ENCODE data around the gene UNC119B.

UNC119B gene

DNA sequence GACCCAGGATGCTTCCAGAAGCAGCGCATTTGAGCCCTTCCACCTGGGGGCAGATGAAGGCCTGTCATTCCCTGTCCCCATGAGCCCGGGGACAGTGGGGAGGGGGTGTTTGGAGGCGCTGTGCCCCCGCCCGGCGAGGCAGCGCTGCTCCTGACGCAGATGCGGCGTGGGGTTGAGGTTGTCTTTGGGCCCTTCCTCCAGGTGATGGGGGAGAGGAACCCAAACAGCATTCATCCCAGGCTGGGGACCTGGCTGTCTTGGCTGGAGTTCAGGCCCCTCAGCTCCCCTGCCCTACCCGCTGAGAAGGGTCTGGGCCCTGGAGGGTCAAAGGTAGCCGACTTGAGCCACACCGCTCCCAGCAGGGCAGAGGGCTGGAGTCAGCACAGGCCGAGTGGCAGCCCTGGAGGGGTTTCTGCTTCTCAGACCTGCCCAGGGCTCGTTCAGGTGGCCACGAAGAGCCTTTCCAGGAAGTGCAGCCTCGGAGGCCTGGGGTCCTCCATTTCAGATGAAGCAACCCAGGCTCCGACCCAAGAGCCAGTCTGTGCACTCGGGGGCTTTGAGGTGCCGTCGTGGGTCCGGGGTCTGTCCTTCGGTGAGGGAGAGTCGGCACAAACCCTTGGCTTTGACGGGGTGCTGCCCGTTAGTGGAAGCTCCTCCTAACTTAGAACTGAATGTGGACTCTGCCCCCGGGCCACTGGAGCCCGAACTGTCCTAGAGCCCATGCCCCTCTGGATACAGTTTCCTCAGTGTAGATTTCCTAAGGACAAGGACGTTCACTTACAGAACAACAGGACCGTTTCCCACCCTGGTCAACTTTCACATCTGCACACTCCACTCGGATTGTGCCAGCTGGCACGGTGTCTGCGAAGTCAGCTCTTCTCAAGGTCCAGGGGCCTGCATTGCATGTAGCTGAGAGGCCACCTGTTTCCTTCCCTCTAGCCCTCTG lies 31.5 kb downstream of the UNC119B start:
- no peak for DNase-seq

DNA sequence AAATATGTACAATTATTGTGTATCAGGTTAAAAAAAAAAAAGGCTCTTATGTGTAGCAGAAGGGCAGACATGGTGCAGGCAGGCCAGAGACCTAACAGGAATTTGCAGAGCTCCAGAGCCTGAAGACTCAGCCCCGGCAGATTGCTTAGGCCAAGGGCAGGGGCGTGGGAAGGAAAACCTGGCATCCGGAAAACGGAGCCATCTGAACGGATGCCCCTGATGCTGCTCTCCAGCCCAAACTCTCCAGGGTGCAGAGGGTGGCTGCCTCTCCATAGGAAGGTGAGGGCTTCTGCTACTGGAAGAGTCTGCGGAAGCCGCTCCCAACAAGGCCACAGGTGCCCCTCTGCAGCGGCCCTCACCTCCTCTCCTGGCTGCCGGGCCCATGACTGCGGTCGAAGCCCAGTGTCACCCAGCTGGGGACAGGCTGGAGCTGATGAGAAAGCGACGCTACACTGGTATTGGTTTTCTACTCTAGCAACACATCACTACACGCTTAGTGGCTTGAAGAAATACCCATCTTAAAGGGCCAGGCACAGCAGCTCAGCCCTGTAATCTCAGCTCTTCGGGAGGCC lies 34.8 kb downstream of the UNC119B start:
- DNase-seq = no peak

DNA sequence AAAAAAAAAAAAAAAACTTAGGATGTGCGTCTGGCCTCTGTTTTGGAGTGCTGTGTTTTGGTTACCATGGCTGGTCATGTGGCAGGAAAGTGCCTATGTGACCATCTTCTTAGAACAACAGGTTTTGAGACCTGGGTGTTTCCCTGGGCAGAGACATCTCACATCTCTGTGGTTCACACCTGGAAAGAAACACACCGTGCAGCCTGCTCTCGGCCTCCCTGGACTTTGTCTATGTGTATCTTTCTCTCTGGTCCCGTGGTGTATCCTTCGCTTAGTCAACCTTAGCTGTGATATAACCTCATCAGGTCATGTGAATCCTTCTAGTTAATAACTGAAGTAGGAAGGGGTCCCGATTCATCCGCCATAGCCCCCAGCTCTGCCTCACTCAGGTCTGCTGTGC lies 38.0 kb downstream of the UNC119B start:
- no peak for DNase-seq

DNA sequence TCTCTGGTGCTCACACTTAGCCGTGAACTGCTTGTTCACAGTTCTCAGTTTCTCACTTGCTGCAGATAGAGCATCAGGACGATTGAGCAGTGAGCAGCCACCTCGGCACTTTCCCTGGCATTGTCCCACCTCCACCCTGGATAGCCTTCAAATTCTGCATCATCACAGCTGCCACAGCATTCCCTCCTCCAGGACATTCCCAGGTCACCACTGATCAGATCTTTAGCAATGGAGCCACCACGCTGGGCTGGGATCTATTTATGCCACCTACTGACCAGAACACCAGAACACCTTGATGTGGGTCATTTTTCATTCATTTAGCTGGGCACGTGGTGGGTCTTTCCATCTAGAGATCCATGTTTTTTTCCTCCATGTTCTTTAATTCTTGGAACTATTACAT lies 39.0 kb downstream of the UNC119B start:
- no peak for DNase-seq

DNA sequence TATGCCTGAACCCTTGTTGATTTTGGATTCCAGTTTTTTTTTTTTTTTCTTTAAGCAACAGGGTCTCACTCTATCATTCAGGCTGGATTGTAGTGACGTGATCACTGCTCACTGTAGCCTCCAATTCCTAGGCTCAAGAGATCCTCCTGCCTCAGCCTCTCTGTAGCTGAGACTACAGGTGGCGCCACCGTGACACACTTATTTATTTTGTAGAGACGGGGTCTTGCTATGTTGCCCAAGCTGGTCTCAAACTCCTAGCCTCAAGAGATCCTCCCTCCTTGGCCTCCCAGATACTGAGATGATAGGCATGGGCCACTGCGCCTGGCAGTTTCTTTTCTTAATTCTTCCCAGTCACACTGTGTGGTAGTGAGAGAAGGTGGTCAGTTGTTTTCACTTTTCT lies 40.5 kb downstream of the UNC119B start:
- DNase-seq = no peak

DNA sequence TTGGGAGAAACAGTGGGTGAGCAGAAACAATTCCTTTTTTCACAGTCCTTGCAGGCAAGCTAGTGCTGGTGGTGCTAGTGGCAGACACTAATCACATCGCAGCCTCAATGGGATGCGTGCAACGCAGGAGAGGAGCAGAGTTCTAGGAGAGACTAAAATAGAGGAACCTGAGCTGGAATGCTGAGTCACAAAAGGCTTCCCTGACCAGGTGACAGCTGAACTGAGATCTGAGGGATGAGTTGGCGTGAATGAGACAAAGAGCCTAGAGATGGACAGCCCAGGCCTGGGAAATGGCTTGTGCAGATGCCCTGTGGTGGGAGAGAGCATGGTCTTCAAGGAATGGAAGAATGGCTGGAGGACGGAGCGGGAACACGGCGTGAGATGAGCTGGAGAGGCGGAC lies 41.1 kb downstream of the UNC119B start:
- DNase-seq = no peak

DNA sequence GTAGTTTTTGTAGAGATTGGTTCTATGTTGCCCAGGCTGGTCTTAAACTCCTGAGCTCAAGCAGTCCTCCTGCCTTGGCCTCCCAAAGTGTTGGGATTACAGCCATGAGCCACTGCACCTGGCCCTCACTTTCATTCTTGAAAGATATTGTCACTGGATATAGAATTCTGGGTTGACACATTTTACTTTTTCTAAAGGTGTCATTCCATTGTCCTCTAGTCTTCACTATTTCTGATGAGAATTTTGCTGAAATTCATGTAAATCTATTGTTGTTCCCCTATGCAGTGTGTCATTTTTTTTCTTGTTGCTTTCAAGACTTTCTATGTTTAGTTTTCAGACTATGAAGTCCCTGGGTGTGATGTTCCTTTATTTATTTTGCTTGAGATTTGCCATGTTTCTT lies 44.5 kb downstream of the UNC119B start:
- no peak for DNase-seq

DNA sequence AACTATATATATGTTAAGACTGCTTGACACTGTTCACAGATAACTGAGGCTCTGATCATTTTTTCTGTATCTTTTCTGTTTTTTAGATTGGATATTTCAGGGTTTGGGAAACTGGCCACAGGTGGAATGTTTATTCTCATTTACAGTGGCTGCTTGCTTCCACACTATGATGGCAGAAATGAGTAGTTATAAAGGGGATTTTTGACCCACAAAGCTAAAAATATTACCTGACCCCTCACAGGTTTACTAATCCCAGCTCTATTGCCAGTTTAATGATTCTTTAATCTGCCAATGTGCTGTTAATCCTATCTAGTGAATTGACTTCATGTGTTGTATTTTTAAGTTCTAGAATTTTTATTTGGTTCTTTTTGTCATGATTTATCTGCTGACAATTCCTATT lies 45.0 kb downstream of the UNC119B start:
- DNase-seq = no peak

DNA sequence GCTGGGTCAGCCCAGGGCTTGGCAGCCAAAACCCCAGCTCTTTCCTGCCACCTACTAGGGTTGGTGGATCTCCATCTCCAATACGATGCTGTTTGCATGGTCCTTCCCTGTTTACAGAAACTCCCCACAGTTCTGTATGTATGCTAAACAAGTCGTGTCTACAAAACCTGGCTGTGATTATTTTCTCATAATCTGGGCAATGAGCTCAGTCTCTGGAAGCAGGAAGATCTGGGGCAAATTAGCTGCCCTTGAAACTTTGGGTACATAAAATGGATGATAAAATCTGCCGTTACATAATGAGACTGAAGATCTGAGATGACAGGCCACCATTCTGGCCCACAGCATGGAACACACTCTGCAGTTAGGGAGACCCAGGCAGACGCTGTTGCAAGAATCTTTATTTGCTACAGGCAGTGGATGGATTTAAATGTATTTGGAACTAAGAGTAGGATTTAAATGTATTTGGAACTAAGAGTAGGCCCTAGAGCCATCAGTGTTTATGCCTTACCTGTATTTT lies 47.0 kb downstream of the UNC119B start:
- no peak for DNase-seq

DNA sequence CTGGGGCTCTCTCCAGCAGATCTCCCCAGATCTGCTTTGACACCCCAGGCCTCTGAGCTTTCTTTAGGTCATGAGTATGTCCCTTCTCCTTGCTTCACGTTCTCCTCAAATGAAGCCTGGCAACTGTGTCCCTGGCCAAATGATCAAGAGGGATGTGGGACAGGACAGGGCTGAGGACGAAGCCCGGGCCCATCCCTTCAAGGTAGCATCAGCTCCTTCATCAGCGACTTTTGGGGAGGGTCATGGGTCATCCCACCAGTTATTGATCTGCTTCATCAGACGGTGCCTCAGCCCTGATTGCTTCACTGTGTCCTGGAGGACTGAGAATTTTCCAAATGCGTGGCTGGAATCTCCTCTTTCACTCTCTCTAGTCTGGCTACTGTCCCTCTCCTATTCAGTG lies 47.7 kb downstream of the UNC119B start:
- no peak for DNase-seq

DNA sequence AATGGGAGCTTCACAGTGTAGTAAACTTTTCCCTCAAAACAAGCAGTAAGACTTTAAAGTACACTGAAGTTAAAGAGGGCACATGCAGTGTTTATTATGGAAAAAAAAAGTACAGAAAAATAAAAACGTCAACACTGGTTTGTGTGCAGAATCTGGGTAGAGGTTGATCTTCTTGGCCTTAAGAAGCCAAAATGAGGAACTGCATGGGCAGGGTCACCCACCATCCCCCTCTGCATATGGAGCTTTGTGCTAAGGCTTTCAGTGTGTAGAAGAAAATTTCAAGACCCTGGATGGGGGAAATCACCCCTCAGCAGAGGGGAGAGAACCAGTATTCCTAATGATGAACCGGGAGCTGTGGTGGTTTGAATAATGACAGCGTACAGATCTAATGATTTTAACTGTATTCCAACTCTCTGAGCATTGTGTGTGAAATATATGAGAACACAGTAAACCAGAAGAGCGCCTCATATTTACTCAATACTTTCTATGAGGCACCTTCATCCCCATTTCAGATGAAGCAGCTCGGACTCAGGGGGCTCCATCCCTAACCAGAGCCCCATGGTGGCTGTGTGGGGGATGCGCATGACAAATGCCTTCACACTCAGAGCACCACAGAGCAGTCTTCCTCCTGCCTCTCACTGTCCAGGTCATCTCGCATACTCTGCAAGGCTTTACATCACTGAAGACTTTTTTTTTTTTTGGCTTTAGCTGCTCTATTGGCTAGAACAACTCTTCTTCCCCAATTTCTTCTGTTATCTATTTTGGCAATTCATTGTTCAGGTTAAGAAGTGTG lies 48.7 kb downstream of the UNC119B start:
- DNase-seq = no peak

DNA sequence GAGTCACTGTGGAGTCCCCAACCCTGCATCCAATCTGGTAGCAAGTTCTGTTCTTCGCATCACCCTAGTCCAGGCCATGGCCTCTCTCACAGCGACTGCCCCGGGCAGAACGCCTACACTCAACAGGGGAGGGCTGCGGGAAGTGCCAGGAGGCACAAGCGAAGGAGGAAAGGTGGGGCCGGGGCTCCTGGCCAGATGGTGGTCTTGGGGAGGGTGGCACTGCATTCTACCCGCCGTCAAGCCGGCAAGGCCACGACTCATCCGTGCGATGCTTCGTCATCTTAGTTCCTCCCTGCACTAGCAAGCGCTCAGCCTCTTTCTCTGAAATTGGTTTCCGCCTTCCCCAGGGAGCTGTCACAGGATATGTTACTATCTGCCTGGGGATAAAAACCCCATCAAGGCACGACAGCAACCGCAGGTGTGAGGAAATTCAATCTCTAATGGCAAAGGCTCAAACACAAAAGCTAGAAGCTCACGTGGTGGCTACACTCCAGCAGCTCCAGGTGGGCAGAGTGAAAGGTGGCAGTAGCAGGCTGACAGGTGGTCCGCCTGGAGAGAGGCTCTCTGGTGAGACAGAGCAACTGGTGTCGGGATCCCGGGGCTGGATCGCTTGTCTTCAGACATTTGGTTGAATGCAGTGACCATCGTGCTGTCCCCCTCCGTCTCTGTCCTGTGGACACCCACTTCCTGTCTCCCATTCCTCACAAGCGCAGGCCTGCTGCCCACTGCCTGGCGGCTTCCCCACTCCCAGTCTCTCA lies 49.5 kb downstream of the UNC119B start:
- DNase-seq = peak; percentile 80

DNA sequence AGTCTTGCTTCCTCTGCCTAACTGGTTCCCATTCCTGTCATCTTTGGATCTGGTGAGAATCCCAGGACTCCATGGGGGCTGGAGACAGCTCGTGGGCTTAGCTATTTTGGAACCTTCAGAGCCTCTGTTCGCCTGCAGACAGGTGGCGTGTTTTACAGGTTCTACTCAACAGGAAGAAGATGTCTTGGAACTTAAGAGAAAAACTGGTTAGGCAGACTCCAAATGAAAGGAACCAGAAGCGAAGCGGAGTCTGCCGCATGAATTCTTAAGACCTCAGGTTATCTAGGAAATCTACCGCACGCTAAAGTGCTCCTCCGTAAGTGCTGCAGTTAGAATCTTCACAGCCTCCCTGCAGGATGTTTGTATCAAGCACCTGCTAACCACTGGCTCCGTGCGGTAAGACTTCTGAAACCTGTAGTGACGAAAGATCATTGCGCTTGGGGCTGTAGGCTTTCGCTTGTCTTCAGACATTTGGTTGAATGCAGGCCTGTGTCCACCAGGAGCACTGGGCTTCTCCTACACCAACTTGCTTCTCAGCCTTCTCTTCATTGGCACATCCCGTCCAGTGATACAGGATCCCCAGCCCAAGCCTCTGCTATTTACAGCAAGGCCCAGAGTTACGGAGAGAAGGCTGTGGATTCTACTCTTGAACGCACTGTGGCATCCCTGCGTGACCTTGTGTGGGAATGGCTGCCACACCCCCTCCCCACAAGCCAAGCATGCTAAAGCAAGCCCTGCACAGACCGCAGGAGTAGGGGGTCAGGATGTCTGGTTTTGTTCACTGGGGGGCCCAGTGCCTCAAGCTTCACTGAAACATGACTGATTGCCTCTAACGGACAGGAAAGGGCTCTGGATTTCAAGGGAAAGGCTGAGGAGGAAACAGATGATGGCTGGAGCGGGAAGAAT lies 50.3 kb downstream of the UNC119B start:
- DNase-seq = no peak

DNA sequence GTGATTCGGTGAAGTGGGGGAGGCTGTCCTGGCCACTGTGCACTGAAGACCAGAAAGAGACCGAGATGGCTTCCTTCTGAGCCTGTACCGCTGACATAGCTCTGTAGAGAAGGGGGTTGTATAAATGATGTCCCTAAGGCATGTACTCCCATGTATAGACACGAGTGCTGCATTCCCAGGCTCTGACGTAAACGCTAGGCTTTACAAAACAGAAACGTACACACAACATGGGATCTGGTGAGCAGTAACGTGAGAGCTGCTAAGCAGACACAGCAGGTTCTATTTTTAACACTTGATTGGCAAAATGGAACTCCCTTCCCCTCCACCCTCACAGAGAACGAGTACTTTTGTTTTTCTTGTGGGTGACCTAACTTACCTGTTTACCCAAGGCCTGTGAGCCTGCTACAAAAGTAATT lies 51.3 kb downstream of the UNC119B start:
- DNase-seq = no peak

DNA sequence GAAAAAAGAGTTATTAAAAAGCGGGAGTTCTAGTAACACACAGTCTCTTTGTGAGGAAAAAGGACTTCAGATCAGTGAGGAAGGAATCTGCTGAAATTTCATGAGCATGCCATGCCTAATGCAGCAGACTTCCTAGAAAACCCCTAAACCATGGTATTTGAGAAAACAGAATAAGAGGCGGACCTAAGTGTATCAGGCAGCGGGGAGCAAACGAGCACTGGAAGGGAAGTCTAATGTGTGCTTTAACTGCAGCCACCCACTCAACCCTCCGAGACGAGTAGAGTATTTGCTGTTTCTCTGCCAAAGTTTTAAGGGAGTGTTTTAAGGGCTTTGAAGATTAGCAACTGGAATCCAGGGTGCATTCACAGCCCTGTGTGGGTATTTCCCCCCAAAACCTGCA lies 51.8 kb downstream of the UNC119B start:
- DNase-seq = no peak

DNA sequence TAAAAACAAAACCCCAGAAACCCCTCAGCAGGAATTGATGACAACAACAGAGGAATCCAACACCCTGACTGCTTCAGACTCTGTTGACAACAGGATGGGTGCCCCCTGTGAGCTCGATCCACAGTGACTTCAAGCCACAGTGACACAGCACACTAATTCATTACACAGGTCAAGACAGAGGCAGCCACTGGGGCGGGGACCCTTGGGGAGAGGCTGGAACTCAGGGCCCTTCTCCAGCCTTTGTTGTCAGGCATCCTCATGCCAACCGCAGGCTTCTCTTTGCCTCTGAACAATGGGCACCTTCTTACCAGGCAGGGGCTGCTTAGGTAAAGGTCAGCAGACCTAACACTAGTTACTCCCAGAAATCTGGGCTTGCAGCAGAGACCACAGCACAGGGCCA lies 53.0 kb downstream of the UNC119B start:
- DNase-seq = no peak

DNA sequence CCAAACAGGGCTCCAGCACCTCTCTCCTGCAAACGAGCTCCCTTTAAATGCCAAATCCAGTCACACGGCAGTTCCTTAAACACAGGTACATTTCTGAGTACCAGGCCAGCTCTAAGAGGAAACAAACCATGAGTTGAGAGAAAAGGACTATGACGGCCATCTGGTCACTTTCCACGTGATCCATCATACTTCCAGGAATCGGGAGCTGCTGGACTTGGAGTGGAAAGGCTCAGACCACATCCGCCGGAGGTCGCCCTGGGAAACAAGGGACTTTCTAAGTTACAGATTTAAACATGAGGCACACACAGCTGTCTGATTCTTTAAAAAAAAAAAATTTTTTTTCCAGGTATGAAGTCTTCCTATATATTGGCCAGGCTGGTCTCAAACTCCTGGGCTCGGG lies 54.6 kb downstream of the UNC119B start:
- DNase-seq = no peak

DNA sequence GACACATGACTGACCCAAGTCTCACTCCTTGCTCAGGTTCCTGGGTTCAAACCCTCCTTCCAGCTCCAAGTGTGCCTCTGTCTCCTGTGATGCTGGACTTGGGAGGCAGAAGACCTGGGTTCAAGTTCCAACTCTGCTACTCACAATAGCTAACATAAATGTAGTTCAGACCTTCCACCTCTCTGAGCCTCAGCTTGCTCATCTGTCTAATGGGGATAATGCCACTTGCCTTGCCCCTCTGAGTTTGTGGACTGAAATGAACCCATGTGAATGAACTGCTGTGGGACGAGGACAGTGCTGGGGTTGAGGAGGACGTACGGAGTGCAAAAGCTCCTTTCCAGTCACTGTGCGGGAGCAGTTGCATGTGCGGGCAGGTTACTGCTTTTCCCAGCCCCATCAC lies 56.3 kb downstream of the UNC119B start:
- no peak for DNase-seq

DNA sequence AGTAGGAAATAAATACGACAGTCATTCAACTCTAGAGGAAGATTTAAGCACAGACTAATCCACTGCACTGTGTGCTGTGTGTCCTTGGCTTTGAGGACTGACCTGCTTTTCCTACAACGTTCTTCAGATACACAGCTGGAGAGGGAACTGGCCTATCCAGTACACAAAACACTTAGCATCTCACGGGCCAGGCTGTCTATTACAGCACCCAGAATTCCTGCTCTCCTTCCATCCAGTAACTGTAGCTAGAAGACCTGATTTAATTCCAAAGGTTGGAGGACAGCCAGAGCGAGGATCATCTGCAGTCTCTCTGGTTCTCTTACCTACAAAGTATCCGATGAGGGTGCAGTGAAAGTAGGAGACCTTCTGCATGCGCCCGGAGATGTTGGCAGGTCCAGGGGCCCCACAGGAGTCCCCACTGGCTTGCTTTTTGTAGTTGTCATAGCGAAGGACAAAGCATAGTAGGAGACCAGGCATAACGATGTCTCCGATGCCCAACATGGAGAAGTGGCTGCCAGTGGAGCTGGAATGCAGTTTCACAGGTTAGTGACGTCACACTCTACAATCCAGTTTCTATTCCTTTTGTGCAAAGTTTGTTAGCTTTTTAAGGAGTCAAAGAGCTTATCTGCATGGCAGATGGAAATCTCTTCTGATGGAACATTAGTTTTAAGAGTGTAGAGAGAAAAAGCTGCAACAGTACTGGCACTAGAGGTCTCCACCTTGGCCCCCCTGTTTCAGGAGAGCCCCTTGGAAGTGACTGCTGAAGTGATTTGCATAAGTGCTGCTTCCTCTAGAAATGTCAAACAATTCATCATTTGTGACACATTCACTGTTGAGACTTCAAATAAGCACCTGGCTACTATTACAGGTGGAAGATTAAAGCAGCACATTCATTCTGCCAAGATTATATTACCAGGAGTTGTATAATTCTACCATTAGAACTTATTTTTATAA lies 57.1 kb downstream of the UNC119B start:
- no peak for DNase-seq

DNA sequence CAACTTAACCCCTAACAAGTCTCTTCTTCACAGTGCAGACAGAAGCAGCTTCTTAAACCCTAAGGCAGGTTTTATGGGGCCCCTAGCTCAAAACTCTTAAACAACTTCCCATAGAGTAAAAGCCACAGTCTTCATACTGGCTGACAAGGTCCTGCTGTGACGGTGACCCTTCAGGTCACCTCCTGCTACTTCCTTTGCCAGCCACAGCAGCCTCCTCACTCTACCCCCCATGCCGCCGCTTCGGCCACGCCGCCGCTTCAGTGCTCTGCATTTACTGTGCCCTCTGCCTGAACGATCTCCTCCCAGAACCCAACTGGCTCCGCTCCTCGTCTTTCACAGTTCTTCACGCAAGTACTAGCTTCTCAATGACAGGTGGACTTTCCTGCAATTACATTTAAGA lies 60.8 kb downstream of the UNC119B start:
- no peak for DNase-seq

Measured in NCI-H1417 treated with DMSO at 0.1 percent for 48 hours (cell line).